PFSK-1 (cell line): ENCODE measurements around the gene SSX4B.
"Not testable (repeated sequence)": the region's sequence is repeated elsewhere in the genome, so short reads cannot be mapped to it uniquely, and the experiment has no call there.

ENCODE experiments used
- FOXP2 ChIP-seq: optimal IDR thresholded peaks from 2 replicates; pipeline ENCODE3; 2011; ENCODE audit warnings: borderline replicate concordance, control low read depth, inconsistent platforms; ENCODE audit not compliant: insufficient read depth; ENCODE audit errors: extremely low read length, extremely low read depth
- POLR2AphosphoS5 ChIP-seq: IDR thresholded peaks from 2 replicates; pipeline ENCODE4 v1.6.1; 2012; ENCODE audit warnings: low read depth, mild to moderate bottlenecking, control low read depth, low read length, moderate library complexity
- SIN3A ChIP-seq: IDR thresholded peaks from 2 replicates; pipeline ENCODE4 v1.6.1; 2012; ENCODE audit warnings: mild to moderate bottlenecking, low read length, moderate library complexity, borderline replicate concordance; ENCODE audit not compliant: insufficient read depth
- TAF1 ChIP-seq: IDR thresholded peaks from 2 replicates; pipeline ENCODE4 v1.6.1; 2012; ENCODE audit warnings: low read length, control low read depth, borderline replicate concordance; ENCODE audit not compliant: insufficient read depth
- TF ChIP-seq, protein P1 (sequence below), 2 experiments: IDR thresholded peaks; 2 replicates each; pipeline versions ENCODE4 v1.6.1 to v1.8.0; 2011 to 2012; ENCODE audit warnings: low read depth in 2 of 2, low read length in 2 of 2, control low read depth in 1 of 2, inconsistent platforms in 1 of 2, mild to moderate bottlenecking in 1 of 2, moderate library complexity in 1 of 2; ENCODE audit not compliant: insufficient read depth in 1 of 2

DNA sequence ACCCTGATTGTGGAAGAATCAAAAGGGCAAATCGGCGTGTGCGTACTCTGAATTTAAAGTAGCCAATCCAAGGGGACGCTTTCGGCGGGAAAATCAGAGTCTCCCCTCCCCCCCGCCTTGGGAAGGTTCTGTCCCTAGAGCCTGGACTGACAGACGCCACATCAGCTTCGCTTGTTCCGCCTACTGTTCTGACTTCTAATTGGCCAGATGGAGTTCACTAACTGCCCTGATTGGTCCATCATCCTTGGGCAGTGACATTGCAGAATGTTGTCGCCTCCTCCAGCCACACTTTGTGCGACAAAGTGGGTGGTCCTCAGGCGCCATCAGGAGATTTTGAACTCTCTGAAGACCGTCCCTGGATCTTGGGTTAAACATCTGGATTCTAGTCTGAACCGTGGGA, at the start of gene SSX4B:
- TF ChIP-seq POLR2AphosphoS5, TAF1, SIN3A, FOXP2: not testable (repeated sequence)
- TF ChIP-seq, protein P1, sequence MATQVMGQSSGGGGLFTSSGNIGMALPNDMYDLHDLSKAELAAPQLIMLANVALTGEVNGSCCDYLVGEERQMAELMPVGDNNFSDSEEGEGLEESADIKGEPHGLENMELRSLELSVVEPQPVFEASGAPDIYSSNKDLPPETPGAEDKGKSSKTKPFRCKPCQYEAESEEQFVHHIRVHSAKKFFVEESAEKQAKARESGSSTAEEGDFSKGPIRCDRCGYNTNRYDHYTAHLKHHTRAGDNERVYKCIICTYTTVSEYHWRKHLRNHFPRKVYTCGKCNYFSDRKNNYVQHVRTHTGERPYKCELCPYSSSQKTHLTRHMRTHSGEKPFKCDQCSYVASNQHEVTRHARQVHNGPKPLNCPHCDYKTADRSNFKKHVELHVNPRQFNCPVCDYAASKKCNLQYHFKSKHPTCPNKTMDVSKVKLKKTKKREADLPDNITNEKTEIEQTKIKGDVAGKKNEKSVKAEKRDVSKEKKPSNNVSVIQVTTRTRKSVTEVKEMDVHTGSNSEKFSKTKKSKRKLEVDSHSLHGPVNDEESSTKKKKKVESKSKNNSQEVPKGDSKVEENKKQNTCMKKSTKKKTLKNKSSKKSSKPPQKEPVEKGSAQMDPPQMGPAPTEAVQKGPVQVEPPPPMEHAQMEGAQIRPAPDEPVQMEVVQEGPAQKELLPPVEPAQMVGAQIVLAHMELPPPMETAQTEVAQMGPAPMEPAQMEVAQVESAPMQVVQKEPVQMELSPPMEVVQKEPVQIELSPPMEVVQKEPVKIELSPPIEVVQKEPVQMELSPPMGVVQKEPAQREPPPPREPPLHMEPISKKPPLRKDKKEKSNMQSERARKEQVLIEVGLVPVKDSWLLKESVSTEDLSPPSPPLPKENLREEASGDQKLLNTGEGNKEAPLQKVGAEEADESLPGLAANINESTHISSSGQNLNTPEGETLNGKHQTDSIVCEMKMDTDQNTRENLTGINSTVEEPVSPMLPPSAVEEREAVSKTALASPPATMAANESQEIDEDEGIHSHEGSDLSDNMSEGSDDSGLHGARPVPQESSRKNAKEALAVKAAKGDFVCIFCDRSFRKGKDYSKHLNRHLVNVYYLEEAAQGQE (IDR thresholded peaks at IDR 0.05; ENCODE audit: insufficient read depth in 1 of 2, low read depth in 2 of 2, low read length in 2 of 2) = not testable (repeated sequence)
